Endothelial cell of umbilical vein (primary cell): ENCODE measurements around the gene CIROP.

Source experiments
- EZH2 ChIP-seq: IDR thresholded peaks from 2 replicates; pipeline ENCODE4 v1.6.1; 2012; ENCODE audit warnings: borderline replicate concordance, low read depth, mild to moderate bottlenecking, moderate library complexity, low read length, inconsistent platforms; ENCODE audit not compliant: severe bottlenecking
- FOS ChIP-seq: IDR thresholded peaks from 2 replicates; pipeline ENCODE4 v1.6.1; 2011; ENCODE audit warnings: mild to moderate bottlenecking, low read length, moderate library complexity, borderline replicate concordance; ENCODE audit not compliant: insufficient read depth
- GATA2 ChIP-seq: IDR thresholded peaks from 2 replicates; pipeline ENCODE4 v1.7.0; 2011; ENCODE audit warnings: low read depth, mild to moderate bottlenecking, moderate library complexity, mixed read lengths, low read length; ENCODE audit not compliant: insufficient read length, insufficient read depth
- JUN ChIP-seq: IDR thresholded peaks from 2 replicates; pipeline ENCODE4 v1.6.1; 2011; ENCODE audit warnings: borderline replicate concordance, low read depth; ENCODE audit not compliant: insufficient read length, insufficient read depth
- MYC ChIP-seq: IDR thresholded peaks from one replicate; pipeline ENCODE4 v1.6.1; 2011; ENCODE audit warnings: mild to moderate bottlenecking, low read depth, low read length
- POLR2A ChIP-seq: IDR thresholded peaks from 2 replicates; pipeline ENCODE4 v1.6.1; 2012; ENCODE audit warnings: low read depth, mild to moderate bottlenecking, control low read depth, low read length
- POLR2AphosphoS5 ChIP-seq: IDR thresholded peaks from 2 replicates; pipeline ENCODE4 v1.6.1; 2012; ENCODE audit warnings: low read depth, mild to moderate bottlenecking, control low read depth, low read length, moderate library complexity; ENCODE audit not compliant: insufficient read depth
- TF ChIP-seq, protein P1 (sequence below), 2 donors: IDR thresholded peaks; 1 replicate in 1 of 2; 2 replicates in 1 of 2; pipeline ENCODE4 v1.5.1; 2011; ENCODE audit warnings: low read length in 2 of 2, mild to moderate bottlenecking in 2 of 2, moderate library complexity in 2 of 2, control low read depth in 1 of 2, inconsistent platforms in 1 of 2, low read depth in 1 of 2; ENCODE audit not compliant: insufficient read depth in 1 of 2; ENCODE audit errors: extremely low read depth in 1 of 2
- TF ChIP-seq, protein P2 (sequence below): IDR thresholded peaks from 2 replicates; pipeline ENCODE4 v1.6.1; 2011; ENCODE audit not compliant: insufficient read depth, insufficient read length

DNA sequence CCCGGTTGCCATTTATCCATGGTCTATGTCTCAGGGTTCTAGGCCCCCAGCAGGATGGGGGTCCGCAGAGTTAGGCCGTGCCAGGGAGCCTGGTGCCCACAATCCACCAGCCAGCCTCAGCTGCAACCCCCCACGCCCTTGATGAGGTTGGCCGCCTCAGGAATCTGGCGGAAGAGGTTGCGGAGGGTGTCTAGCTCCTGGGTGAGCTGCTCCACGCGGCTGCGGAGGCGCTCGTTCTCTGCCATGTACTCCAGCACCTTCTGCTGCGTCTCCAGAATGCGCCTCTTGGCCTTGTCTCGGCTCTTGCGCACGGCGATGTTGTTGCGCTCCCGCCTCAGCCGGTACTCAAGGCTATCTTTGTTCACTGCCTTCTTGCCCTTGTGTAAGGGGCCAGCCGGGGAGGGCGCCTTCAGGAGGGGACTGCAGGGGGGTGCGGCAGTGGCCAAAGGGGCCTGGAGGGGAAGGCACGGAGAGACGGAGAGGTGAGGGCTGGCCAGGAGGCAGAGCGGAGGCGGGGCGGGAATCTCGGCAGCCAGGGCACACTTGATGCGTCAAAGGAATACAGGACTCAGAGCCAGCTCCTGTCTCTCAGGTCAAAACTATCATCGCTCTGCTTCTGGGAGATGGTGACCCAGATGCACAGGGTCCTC lies 12.7 kb upstream of the CIROP start:
- TF ChIP-seq JUN (no peak), POLR2A (no peak), EZH2 (no peak), POLR2AphosphoS5 (no peak), MYC (no peak), FOS (no peak), GATA2 (no peak)
- TF ChIP-seq, protein P1, sequence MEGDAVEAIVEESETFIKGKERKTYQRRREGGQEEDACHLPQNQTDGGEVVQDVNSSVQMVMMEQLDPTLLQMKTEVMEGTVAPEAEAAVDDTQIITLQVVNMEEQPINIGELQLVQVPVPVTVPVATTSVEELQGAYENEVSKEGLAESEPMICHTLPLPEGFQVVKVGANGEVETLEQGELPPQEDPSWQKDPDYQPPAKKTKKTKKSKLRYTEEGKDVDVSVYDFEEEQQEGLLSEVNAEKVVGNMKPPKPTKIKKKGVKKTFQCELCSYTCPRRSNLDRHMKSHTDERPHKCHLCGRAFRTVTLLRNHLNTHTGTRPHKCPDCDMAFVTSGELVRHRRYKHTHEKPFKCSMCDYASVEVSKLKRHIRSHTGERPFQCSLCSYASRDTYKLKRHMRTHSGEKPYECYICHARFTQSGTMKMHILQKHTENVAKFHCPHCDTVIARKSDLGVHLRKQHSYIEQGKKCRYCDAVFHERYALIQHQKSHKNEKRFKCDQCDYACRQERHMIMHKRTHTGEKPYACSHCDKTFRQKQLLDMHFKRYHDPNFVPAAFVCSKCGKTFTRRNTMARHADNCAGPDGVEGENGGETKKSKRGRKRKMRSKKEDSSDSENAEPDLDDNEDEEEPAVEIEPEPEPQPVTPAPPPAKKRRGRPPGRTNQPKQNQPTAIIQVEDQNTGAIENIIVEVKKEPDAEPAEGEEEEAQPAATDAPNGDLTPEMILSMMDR (IDR thresholded peaks at IDR 0.05; ENCODE audit: extremely low read depth in 1 of 2, insufficient read depth in 1 of 2, low read depth in 1 of 2, low read length in 2 of 2): no peak
- TF ChIP-seq, protein P2, sequence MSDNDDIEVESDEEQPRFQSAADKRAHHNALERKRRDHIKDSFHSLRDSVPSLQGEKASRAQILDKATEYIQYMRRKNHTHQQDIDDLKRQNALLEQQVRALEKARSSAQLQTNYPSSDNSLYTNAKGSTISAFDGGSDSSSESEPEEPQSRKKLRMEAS: no peak
